Measurements from ENCODE around the gene C10orf95.

GRCh38 chr10:102412293-102412692 lies 39.0 kb downstream of the C10orf95 start:
- TF ChIP-seq POLR2A (IDR thresholded peaks at IDR 0.05) (no peak), CTCF (IDR thresholded peaks at IDR 0.05) (no peak), EP300 (IDR thresholded peaks at IDR 0.05) (no peak), POLR2AphosphoS5 (IDR thresholded peaks at IDR 0.05) (no peak)

All from sigmoid colon (tissue), 4 donors.